Renal cortex interstitium (tissue), 11 donors: ENCODE data around the gene USH1G. TPM values are rescaled to one million over a fixed set of nuclear protein-coding genes. Genes with fewer than 3 reads are reported as not detected.
"Not testable (repeated sequence)": the region's sequence is repeated elsewhere in the genome, so short reads cannot be mapped to it uniquely, and the experiment has no call there.

Experiments used
- DNase-seq, 11 donors: peaks; one replicate each; pipeline ENCODE4 v3.0.0-alpha.2; 2013; ENCODE audit warnings: low read depth in 9 of 11, low spot score in 4 of 11; ENCODE audit errors: extremely low read depth in 1 of 11
- polyA plus RNA-seq, 3 donors: library from polyadenylated mRNA; unstranded; fragments of 120-200 nt; gene quantifications; one replicate each; pipeline ENCODE4 v1.2.1, GENCODE V29; 2013; ENCODE audit not compliant: insufficient read length in 3 of 3

Gene USH1G
- polyA plus RNA-seq, 3 donors = 0.56 to 1.2 (median 0.70) TPM

DNA sequence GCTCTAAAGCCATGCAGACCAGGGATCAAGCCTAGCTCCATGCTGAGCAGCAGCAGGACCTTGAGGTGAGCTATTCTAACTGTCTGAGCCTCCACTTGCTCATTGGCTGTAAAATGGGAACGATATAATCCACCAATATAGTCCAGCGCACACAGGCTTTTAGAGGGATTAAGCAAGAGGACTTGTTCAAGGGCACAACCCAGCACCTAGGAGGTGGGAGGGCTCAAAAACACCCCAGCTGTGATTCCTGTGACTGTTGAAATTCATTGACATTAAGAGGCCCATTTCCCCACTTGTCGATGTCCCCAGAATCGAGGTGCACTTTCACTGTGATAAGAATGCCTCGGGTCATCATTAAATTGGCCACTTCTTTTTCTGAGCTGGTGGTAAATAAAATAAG is 4.1 kb downstream of the USH1G start:
- DNase-seq = no peak

GRCh38 chr17:74917430-74917829 is 5.6 kb downstream of the USH1G start:
- no peak for DNase-seq

DNA sequence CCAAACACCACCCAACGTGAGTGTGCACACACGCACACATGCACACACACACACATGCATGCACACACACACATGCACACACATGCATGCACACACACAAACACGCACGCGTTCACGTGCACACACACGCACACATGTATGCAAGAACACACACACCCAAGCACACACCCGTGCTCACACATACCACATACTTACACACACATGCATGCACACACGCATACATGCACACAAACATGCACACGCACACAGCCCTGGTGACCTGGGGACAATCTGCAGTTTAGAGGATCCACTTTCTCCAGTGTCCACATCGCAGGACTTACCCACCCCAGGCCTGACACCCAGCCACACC is 6.2 kb downstream of the USH1G start:
- no peak for DNase-seq

GRCh38 chr17:74916136-74916850 is 6.8 kb downstream of the USH1G start:
- no peak for DNase-seq

DNA sequence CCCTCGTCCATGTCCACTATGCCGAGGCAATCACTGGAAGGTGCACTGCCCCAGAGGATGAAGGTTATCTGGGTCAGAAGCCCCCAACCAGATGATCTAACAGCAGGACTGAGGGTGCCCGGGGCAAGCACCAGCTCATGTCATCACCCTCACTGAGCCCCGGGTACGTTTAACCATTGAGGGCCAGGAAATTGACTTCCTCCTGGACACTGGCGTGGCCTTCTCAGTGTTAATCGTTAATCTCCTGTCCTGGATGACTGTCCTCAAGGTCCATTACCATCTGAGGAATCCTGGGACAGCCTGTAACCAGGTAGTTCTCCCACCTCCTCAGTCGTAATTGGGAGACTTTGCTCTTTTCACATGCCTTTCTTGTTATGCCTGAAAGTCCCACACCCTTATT is 11.6 kb downstream of the USH1G start:
- DNase-seq = not testable (repeated sequence)

GRCh38 chr17:74909097-74909496 is 14.0 kb downstream of the USH1G start:
- not testable (repeated sequence) for DNase-seq

DNA sequence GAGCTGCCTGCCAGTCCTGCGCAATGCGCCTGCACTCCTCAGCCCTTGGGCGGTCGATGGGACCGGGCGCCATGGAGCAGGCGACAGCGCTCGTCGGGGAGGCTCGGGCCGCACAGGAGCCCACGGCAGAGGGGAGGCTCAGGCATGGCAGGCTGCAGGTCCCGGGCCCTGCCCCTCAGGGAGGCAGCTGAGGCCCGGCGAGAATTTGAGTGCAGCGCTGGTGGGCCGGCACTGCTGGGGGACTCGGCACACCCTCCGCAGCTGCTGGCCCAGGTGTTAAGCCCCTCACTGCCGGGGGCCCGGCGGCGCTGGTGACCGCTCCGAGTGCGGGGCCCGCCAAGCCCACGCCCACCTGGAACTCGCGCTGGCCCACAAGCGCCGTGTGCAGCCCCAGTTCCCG is 16.0 kb downstream of the USH1G start:
- no peak for DNase-seq

GRCh38 chr17:74906214-74906793 is 16.8 kb downstream of the USH1G start:
- not testable (repeated sequence) for DNase-seq

- no peak for DNase-seq
Observed at GRCh38 chr17:74904687-74905409, 18.2 kb downstream of the USH1G start.

GRCh38 chr17:74903671-74904070 is 19.4 kb downstream of the USH1G start:
- DNase-seq = no peak

DNA sequence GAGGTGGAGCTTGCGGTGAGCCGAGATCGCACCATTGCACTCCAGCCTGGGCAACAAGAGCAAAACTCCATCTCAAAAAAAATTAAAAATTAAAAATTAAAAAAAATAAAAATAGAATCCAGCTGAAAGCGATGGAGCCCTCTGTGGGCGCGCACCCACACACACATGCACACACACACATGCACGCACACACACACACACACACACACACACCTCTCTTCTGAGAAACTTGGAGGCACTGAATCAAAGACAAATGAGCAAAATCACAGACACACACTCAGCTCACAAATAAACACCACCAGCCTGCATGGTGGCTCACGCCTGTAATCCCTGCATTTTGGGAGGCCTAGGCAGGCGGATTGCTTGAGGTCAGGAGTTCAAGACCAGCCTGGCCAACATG is 20.0 kb downstream of the USH1G start:
- DNase-seq = no peak

DNA sequence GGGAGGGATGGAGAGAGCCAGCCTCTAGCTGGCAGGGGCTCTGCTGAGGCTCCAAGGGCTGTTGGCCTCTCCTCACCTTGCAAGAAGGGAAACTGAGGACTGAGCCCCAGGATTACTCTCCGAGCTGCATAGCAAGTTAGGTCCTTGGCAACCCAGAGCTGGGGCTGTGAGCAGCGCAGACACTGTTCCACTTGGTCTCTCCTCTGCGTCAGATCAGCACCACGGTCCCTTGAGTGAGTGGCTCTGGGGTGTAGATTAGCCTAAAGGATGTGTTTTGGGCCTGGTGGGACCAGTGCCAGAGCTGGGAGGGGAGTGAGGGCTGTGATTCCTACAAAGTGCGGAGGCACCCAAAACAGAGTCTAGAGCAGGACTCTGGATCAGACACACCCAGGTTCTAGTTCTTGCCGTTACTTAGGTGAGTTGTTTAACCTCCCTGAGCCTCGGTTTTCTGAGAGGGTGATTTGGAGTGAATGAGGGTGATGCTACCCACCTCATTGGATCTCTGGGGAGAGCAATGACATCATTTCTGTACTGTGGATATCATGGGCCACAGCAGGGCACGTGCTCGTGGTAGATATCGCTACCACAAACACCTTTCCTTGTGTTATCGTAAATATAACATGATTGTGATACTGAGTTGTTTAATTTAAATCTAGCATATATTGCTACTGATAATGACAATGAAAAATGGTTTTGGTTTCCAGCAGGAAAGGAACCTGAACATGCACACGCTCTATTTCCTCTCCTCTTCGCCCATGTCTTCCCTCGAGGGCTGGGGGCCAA is 21.5 kb downstream of the USH1G start:
- DNase-seq = no peak

- DNase-seq = no peak
Observed at GRCh38 chr17:74900208-74900607, 22.8 kb downstream of the USH1G start.

DNA sequence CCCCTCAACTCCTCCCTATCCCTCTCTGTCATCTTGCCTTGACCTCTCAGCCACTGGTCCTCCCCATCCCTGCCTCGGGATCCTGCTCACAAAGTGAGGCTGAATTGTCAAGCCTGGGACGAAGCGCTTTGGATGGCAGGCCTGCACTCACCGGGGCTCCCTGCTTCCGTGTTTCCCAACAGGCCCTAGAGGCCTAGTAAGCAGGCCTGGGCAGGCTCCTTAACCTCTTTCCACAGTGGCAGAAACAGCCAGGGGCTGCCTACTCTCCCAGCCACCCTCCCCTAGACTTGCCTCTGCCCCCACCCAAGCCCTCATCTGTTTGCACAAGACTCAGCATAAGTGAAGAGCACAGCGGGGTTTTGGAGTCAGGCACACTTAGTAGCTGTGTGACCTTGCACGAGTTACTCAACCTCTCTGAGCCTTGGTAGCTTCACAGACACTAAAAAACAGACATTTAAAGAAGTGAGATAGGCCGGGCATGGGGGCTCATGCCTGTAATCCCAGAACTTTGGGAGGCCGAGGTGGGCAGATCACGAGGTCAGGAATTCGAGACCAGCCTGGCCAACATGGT is 24.6 kb downstream of the USH1G start:
- DNase-seq = no peak

GRCh38 chr17:74893936-74894671 is 29.0 kb downstream of the USH1G start:
- DNase-seq = no peak

GRCh38 chr17:74892974-74893911 is 29.8 kb downstream of the USH1G start, which contains the start of gene FADS6:
TSS of gene FADS6 (minus strand) at chr17:74893633. CDS start at chr17:74893595, 38 bp downstream.
- no peak for DNase-seq

- no peak for DNase-seq
Observed at GRCh38 chr17:74892013-74892841, 30.8 kb downstream of the USH1G start.
